K562 (cell line): ENCODE measurements around the gene TMEM168. TPM values are rescaled to one million over a fixed set of nuclear protein-coding genes. Genes with fewer than 3 reads are reported as not detected.

Experiments used
- BRF1 ChIP-seq: IDR thresholded peaks from 3 replicates; pipeline ENCODE4 v1.6.1; 2011; ENCODE audit warnings: borderline replicate concordance, mild to moderate bottlenecking; ENCODE audit not compliant: insufficient read length; ENCODE audit errors: extremely low read depth
- C11orf30 ChIP-seq: fragments of 450-650 bp; IDR thresholded peaks from 2 replicates; pipeline ENCODE4 v1.6.1; 2016; ENCODE audit warnings: low read depth, mild to moderate bottlenecking
- ETV1 ChIP-seq: fragments of 450-650 bp; conservative IDR thresholded peaks from 2 replicates; pipeline ENCODE4 v1.6.1; 2016; ENCODE audit warnings: missing genetic modification characterization, control low read depth, low read depth, missing compliant biosample characterization
- ETV6 ChIP-seq, 3 experiments: fragments of 150-350 bp in 1 of 3; sonication (generic) in 1 of 3; formaldehyde crosslinking in 1 of 3; IDR thresholded peaks; 2 replicates each; pipeline versions ENCODE4 v1.6.1 to v1.8.0; 2014 to 2022; ENCODE audit warnings: borderline replicate concordance in 2 of 3, low read depth in 2 of 3, antibody characterized with exemption in 1 of 3, low read length in 1 of 3, mild to moderate bottlenecking in 1 of 3, missing genetic modification reagents in 1 of 3
- HLTF ChIP-seq: fragments of 450-650 bp; IDR thresholded peaks from 2 replicates; pipeline ENCODE4 v1.6.1; 2016
- MBD2 ChIP-seq: sonication (generic); IDR thresholded peaks from 2 replicates; pipeline ENCODE4 v1.6.1; 2016; ENCODE audit warnings: low read depth, borderline replicate concordance
- RBM14 ChIP-seq: fragments of 200-400 bp; formaldehyde crosslinking; IDR thresholded peaks from 2 replicates; pipeline ENCODE4 v1.6.1; 2018; ENCODE audit warnings: low read depth, mild to moderate bottlenecking, low read length, moderate library complexity, borderline replicate concordance; ENCODE audit not compliant: insufficient read depth
- RFX1 ChIP-seq: fragments of 450-650 bp; IDR thresholded peaks from 2 replicates; pipeline ENCODE4 v1.6.1; 2016; ENCODE audit warnings: mild to moderate bottlenecking, moderate library complexity
- RHOXF2B ChIP-seq: fragments of 250-450 bp; sonication (Bioruptor Pico); conservative IDR thresholded peaks from 2 replicates; pipeline ENCODE4 v1.5.1; 2021
- RREB1 ChIP-seq: fragments of 250-450 bp; sonication (Bioruptor Pico); IDR thresholded peaks from 2 replicates; pipeline ENCODE4 v1.4.0; 2020
- U2AF1 ChIP-seq: fragments of 200-400 bp; formaldehyde crosslinking; optimal IDR thresholded peaks from 2 replicates; pipeline ENCODE3; 2017; ENCODE audit warnings: mild to moderate bottlenecking, low read depth, low read length, moderate library complexity
- ZNF449 ChIP-seq: fragments of 250-450 bp; sonication (Bioruptor Pico); IDR thresholded peaks from 2 replicates; pipeline ENCODE4 v1.8.0; 2022; ENCODE audit warnings: moderate library complexity, mild to moderate bottlenecking, inconsistent platforms
- ZNF766 ChIP-seq: fragments of 200-800 bp; sonication (Bioruptor generic); conservative IDR thresholded peaks from 2 replicates; pipeline ENCODE4 v1.6.1; 2016; ENCODE audit warnings: missing genetic modification characterization, missing compliant biosample characterization
- polyA plus RNA-seq, 8 experiments: library from polyadenylated mRNA; depleted of rRNA in 4 of 8; stranded (reverse) in 5 of 8; unstranded in 3 of 8; fragments of >200 nt; fragmentation: Nextera tagmentation in 2 of 8; fragmentation: Illumina TruSeq in 1 of 8; extraction: Ambion mirVana in 2 of 8; extraction: Trizol in 1 of 8; gene quantifications; 2 replicates each; pipeline versions ENCODE4 v1.2.1 to v1.2.3, GENCODE V29; 2011 to 2014; ENCODE audit warnings: inconsistent platforms in 1 of 8, missing spikeins in 1 of 8
- total RNA-seq, 7 experiments: library from RNA; depleted of rRNA in 6 of 7; stranded (reverse); fragments of >200 nt in 6 of 7; fragmentation: Illumina TruSeq in 2 of 7; extraction: Trizol in 2 of 7; gene quantifications; 2 replicates each; pipeline versions ENCODE4 v1.2.1 to v1.2.3, GENCODE V29; 2011 to 2021; ENCODE audit warnings: low replicate concordance in 1 of 7

Gene TMEM168
- total and polyA plus RNA-seq, 9 of the 15 experiments (the other 6 are each of a cell fraction or from before 2014, with no cell fraction given): 19.7 to 50.7 (median 25.4) TPM

GRCh38 chr7:112806156-112806555 lies 16.0 kb upstream of the TMEM168 start (continued):
- no peak for TF ChIP-seq RREB1
- no peak for TF ChIP-seq ZNF449
- no peak for TF ChIP-seq RHOXF2B (CRISPR knock-in tag)
- TF ChIP-seq RBM14: no peak
- TF ChIP-seq C11orf30: no peak
- TF ChIP-seq ZNF766 (CRISPR knock-in tag): no peak
- TF ChIP-seq HLTF: no peak
- TF ChIP-seq ETV1 (tag): no peak
- no peak for TF ChIP-seq BRF1
- TF ChIP-seq ETV6 (IDR thresholded peaks at IDR 0.05; ENCODE audit: borderline replicate concordance in 1 of 2, low read depth in 2 of 2, low read length in 1 of 2): no peak
- TF ChIP-seq ETV6 (CRISPR knock-in tag; IDR thresholded peaks at IDR 0.05; ENCODE audit: borderline replicate concordance): no peak
- TF ChIP-seq MBD2: no peak
- no peak for TF ChIP-seq RFX1
- no peak for TF ChIP-seq U2AF1
